K562 (cell line): ENCODE data around the gene CRIM1. TPM values are rescaled to one million over a fixed set of nuclear protein-coding genes. Genes with fewer than 3 reads are reported as not detected.

Experiments
- ATAC-seq: fragments of 200-7000 bp; cut with Tn5 transposase; 3 replicates; pipeline ENCODE4 v1.9.1; 2020; ENCODE audit warnings: moderate library complexity
- BruUV-seq: library from RNA; stranded (reverse); fragments of 400-500 nt; replicated peaks from 2 replicates; lab custom pipeline; 2021; lab: Mats Ljungman, UMichigan
- CTCF ChIA-PET: fragments of 300-600 bp; formaldehyde crosslinking; extraction: SDS; loops from one replicate; lab custom pipeline; 2021; ENCODE audit warnings: low intra/inter-chr PET ratio; lab: Yijun Ruan, JAX
- POLR2A ChIA-PET: fragments of 300-600, 350-650 bp; sonication (Branson Sonifier 250); formaldehyde crosslinking; extraction: SDS; loops from one replicate; lab custom pipeline; 2021; ENCODE audit warnings: antibody characterized with exemption, inconsistent platforms; lab: Yijun Ruan, JAX
- DNase-seq, 4 experiments: peaks; one replicate each; pipeline versions ENCODE4 v3.0.0 to v3.0.0-alpha.2; 2011 to 2018; ENCODE audit warnings: low spot score in 3 of 4, mixed read lengths in 3 of 4; ENCODE audit errors: extremely low read depth in 1 of 4
- FAIRE-seq: peaks from 2 replicates; lab custom pipeline; 2011; peaks lifted over from hg19 to GRCh38; lab: Jason Lieb, UNC
- H2AFZ ChIP-seq: 2 replicates; pipeline ENCODE4 v1.6.0; 2011; ENCODE audit warnings: low read depth, low read length, control low read depth, inconsistent platforms
- H3K27ac ChIP-seq: fragments of 200-600 bp; 3 replicates; pipeline ENCODE4 v1.8.0; 2011; ENCODE audit warnings: low read depth, mild to moderate bottlenecking, control low read depth, inconsistent platforms, low read length, moderate library complexity, mixed read lengths; ENCODE audit errors: extremely low read depth
- H3K27me3 ChIP-seq, 2 experiments: fragments of 300-600 bp in 1 of 2; 2 replicates in 1 of 2; 3 replicates in 1 of 2; pipeline versions ENCODE4 v1.6.0 to v1.8.0; 2011; ENCODE audit warnings: inconsistent platforms in 2 of 2, low read length in 2 of 2, mild to moderate bottlenecking in 1 of 2, mixed read lengths in 1 of 2, moderate library complexity in 1 of 2; ENCODE audit not compliant: control insufficient read depth in 2 of 2, insufficient read depth in 2 of 2
- H3K36me3 ChIP-seq: fragments of 300-600 bp; 3 replicates; pipeline ENCODE4 v1.8.0; 2011; ENCODE audit warnings: mild to moderate bottlenecking, low read length, inconsistent platforms; ENCODE audit not compliant: control insufficient read depth, insufficient read depth
- H3K4me1 ChIP-seq, 2 experiments: fragments of 200-600 bp in 1 of 2; replicated peaks in 1 of 2; 2 replicates in 1 of 2; 3 replicates in 1 of 2; pipeline versions ENCODE4 v1.5.1 to v1.8.0; 2011; ENCODE audit warnings: inconsistent platforms in 2 of 2, low read length in 2 of 2, mild to moderate bottlenecking in 1 of 2, mixed read lengths in 1 of 2, moderate library complexity in 1 of 2; ENCODE audit not compliant: control insufficient read depth in 2 of 2, insufficient read depth in 2 of 2
- H3K4me2 ChIP-seq: 2 replicates; pipeline ENCODE4 v1.6.1; 2011; ENCODE audit warnings: low read length, control low read depth, inconsistent platforms, mixed read lengths; ENCODE audit not compliant: insufficient read depth
- H3K4me3 ChIP-seq: fragments of 200-600 bp; sonication (generic), shearing (Covaris generic); 2 replicates; pipeline ENCODE4 v1.5.1; 2016; ENCODE audit warnings: control low read depth, inconsistent platforms
- H3K79me2 ChIP-seq: fragments of 200-600 bp; 3 replicates; pipeline ENCODE4 v1.8.0; 2011; ENCODE audit warnings: low read length, inconsistent platforms; ENCODE audit not compliant: control insufficient read depth, insufficient read depth
- H3K9ac ChIP-seq, 2 experiments: 2 replicates each; pipeline versions ENCODE4 v1.6.0 to v1.6.1; 2011; ENCODE audit warnings: low read depth in 2 of 2, low read length in 2 of 2, control low read depth in 1 of 2, inconsistent platforms in 1 of 2, mild to moderate bottlenecking in 1 of 2, mixed read lengths in 1 of 2; ENCODE audit not compliant: insufficient read depth in 1 of 2
- H3K9me1 ChIP-seq: one replicate; pipeline ENCODE4 v1.6.0; 2011; ENCODE audit warnings: inconsistent platforms, mild to moderate bottlenecking, low read length, moderate library complexity; ENCODE audit not compliant: control insufficient read depth, insufficient read depth
- H3K9me3 ChIP-seq: replicated peaks from 2 replicates; pipeline ENCODE4 v1.5.1; 2011; ENCODE audit warnings: low read depth, low read length, inconsistent platforms; ENCODE audit not compliant: control insufficient read depth, insufficient read depth
- H4K20me1 ChIP-seq: replicated peaks from 2 replicates; pipeline ENCODE4 v1.6.1; 2011; ENCODE audit warnings: low read length, inconsistent platforms, mixed read lengths; ENCODE audit not compliant: control insufficient read depth, insufficient read depth
- CC2D1A ChIP-seq: fragments of 450-650 bp; IDR thresholded peaks from 2 replicates; pipeline ENCODE4 v1.6.1; 2017; ENCODE audit warnings: mild to moderate bottlenecking
- CHD2 ChIP-seq: IDR thresholded peaks from 2 replicates; pipeline ENCODE4 v1.6.1; 2011; ENCODE audit warnings: low read depth, low read length
- HDGF ChIP-seq: fragments of 450-650 bp; IDR thresholded peaks from 2 replicates; pipeline ENCODE4 v1.6.1; 2016
- KLF16 ChIP-seq: IDR thresholded peaks from 2 replicates; pipeline ENCODE4 v1.6.1; 2016; ENCODE audit warnings: antibody characterized with exemption
- NBN ChIP-seq: fragments of 450-650 bp; IDR thresholded peaks from 2 replicates; pipeline ENCODE4 v1.6.1; 2016; ENCODE audit warnings: low read depth, mild to moderate bottlenecking
- PHF21A ChIP-seq: fragments of 450-650 bp; IDR thresholded peaks from 2 replicates; pipeline ENCODE4 v1.6.1; 2017; ENCODE audit warnings: low read depth, borderline replicate concordance
- RBM17 ChIP-seq: fragments of 200-400 bp; formaldehyde crosslinking; IDR thresholded peaks from 2 replicates; pipeline ENCODE4 v1.6.1; 2017; ENCODE audit warnings: low read depth, mild to moderate bottlenecking, low read length, borderline replicate concordance
- SMARCA5 ChIP-seq: fragments of 450-650 bp; IDR thresholded peaks from 2 replicates; pipeline ENCODE4 v1.6.1; 2016
- TAF7 ChIP-seq: fragments of 450-650 bp; IDR thresholded peaks from 2 replicates; pipeline ENCODE4 v1.6.1; 2016; ENCODE audit warnings: missing genetic modification characterization, missing compliant biosample characterization
- TBL1XR1 ChIP-seq, 2 experiments: IDR thresholded peaks; 2 replicates each; pipeline ENCODE4 v1.6.1; 2012; ENCODE audit warnings: improper control_type of control experiment in 2 of 2, low read length in 2 of 2, mild to moderate bottlenecking in 1 of 2
- XRCC5 ChIP-seq: fragments of 200-400 bp; formaldehyde crosslinking; IDR thresholded peaks from 2 replicates; pipeline ENCODE4 v1.6.1; 2017; ENCODE audit warnings: low read depth, mild to moderate bottlenecking, low read length
- ZNF197 ChIP-seq: fragments of 200-800 bp; sonication (Bioruptor generic); IDR thresholded peaks from 2 replicates; pipeline ENCODE4 v1.6.1; 2016; ENCODE audit warnings: low read depth, missing genetic modification characterization, missing compliant biosample characterization
- ZNF431 ChIP-seq: sonication (generic); formaldehyde crosslinking; IDR thresholded peaks from 2 replicates; pipeline ENCODE4 v1.8.0; 2022; ENCODE audit warnings: mild to moderate bottlenecking, missing genetic modification reagents
- WGBS: fragments of 100-300 bp; shearing (Covaris generic); methylation state at CpG from one replicate; pipeline ENCODE4 v1.1.6; 2016; ENCODE audit warnings: low coverage, mixed read lengths; ENCODE audit not compliant: insufficient coverage; ENCODE audit errors: missing lambda C conversion rate; 5-methylcytosine and 5-hydroxymethylcytosine counted together
- in situ Hi-C: fragments of 300-500 bp; cut with MboI; formaldehyde crosslinking; loops from 4 replicates; pipeline ENCODE4 v1.15.0; 2018; ENCODE audit warnings: inconsistent platforms, mixed read lengths
- intact Hi-C: fragments of 100-400 bp; cut with micrococcal nuclease; formaldehyde crosslinking; loops from 2 replicates; pipeline ENCODE4 v1.14.2; 2022
- polyA plus RNA-seq, 8 experiments: library from polyadenylated mRNA; depleted of rRNA in 4 of 8; stranded (reverse) in 5 of 8; unstranded in 3 of 8; fragments of >200 nt; fragmentation: Nextera tagmentation in 2 of 8; fragmentation: Illumina TruSeq in 1 of 8; extraction: Ambion mirVana in 2 of 8; extraction: Trizol in 1 of 8; gene quantifications; 2 replicates each; pipeline versions ENCODE4 v1.2.1 to v1.2.3, GENCODE V29; 2011 to 2014; ENCODE audit warnings: inconsistent platforms in 1 of 8, missing spikeins in 1 of 8
- total RNA-seq, 7 experiments: library from RNA; depleted of rRNA in 6 of 7; stranded (reverse); fragments of >200 nt in 6 of 7; fragmentation: Illumina TruSeq in 2 of 7; extraction: Trizol in 2 of 7; gene quantifications; 2 replicates each; pipeline versions ENCODE4 v1.2.1 to v1.2.3, GENCODE V29; 2011 to 2021; ENCODE audit warnings: low replicate concordance in 1 of 7
- TF ChIP-seq, protein P1 (sequence below): fragments of 250-450 bp; sonication (Bioruptor Pico); IDR thresholded peaks from 2 replicates; pipeline ENCODE4 v1.4.0; 2020; ENCODE audit warnings: mild to moderate bottlenecking, moderate library complexity

The CRIM1 gene
- total and polyA plus RNA-seq, 9 of the 15 experiments (the other 6 are each of a cell fraction or from before 2014, with no cell fraction given) = 0.01 to 0.36 (median 0.06) TPM; not detected in 1

DNA sequence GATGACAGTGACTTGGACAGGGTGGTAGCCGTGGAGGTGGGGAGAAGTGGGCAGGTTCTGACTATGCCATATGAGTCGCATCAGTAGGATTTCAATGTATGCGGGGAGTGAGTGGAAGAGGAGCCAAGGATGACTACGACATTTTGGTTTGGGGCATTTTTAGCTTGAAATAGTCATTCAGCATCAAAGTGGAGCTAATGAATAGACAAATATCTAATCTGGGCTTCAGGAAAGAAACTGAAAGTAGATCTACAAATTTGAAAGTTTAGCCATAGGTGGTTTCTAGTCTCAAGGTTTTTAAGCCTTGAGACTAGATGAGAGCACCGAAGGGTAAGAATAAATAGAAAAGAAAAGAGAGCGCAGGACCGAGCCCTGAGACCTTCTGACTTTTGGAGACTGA, 184.1 kb downstream of the CRIM1 start:
- POLR2A ChIA-PET = no interaction called here
- no peak for ATAC-seq
- Histone ChIP-seq H3K79me2 (no peaks in the 10 kb centered on the region), H3K4me3 (no peak overlapping the region), H3K27ac (no peak overlapping the region), H3K9me1 (no peaks in the 10 kb centered on the region), H2AFZ (no peak overlapping the region), H3K4me2 (no peak overlapping the region), H3K4me1 (peaks cover 7 to 23% of the 10 kb centered on the region in 2 experiments; a peak in 4 of 5 replicates), H3K9ac (no peak overlapping the region)
- CTCF ChIA-PET = no interaction called here
- WGBS = 65% methylated on average over 6 of the region's 7 CpGs
- in situ Hi-C loops = no loop called here
- TF ChIP-seq TAF7 (tag) (no peak), CHD2 (no peak), TBL1XR1 (IDR thresholded peaks at IDR 0.05; ENCODE audit: low read length in 2 of 2) (no peak), KLF16 (no peak), NBN (no peak), ZNF197 (CRISPR knock-in tag) (no peak), XRCC5 (no peak), PHF21A (no peak), SMARCA5 (no peak), CC2D1A (no peak), ZNF431 (CRISPR knock-in tag) (no peak), HDGF (no peak), RBM17 (no peak)
- TF ChIP-seq, protein P1, sequence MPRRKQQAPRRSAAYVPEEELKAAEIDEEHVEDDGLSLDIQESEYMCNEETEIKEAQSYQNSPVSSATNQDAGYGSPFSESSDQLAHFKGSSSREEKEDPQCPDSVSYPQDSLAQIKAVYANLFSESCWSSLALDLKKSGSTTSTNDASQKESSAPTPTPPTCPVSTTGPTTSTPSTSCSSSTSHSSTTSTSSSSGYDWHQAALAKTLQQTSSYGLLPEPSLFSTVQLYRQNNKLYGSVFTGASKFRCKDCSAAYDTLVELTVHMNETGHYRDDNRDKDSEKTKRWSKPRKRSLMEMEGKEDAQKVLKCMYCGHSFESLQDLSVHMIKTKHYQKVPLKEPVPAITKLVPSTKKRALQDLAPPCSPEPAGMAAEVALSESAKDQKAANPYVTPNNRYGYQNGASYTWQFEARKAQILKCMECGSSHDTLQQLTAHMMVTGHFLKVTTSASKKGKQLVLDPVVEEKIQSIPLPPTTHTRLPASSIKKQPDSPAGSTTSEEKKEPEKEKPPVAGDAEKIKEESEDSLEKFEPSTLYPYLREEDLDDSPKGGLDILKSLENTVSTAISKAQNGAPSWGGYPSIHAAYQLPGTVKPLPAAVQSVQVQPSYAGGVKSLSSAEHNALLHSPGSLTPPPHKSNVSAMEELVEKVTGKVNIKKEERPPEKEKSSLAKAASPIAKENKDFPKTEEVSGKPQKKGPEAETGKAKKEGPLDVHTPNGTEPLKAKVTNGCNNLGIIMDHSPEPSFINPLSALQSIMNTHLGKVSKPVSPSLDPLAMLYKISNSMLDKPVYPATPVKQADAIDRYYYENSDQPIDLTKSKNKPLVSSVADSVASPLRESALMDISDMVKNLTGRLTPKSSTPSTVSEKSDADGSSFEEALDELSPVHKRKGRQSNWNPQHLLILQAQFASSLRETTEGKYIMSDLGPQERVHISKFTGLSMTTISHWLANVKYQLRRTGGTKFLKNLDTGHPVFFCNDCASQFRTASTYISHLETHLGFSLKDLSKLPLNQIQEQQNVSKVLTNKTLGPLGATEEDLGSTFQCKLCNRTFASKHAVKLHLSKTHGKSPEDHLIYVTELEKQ (CRISPR knock-in tag) = no peak
- TF ChIP-seq, all 486 proteins: peak for 0
- Histone ChIP-seq H3K27me3 (peaks cover 0 to 4% of the 10 kb centered on the region in 2 experiments; a peak in 1 of 5 replicates), H3K9me3 (no peaks in the 10 kb centered on the region), H4K20me1 (no peaks in the 10 kb centered on the region), H3K36me3 (no peaks in the 10 kb centered on the region)
- no peak for FAIRE-seq
- no TSS peak for BruUV-seq
- no peak for DNase-seq
- intact Hi-C loops = no loop called here
